Activated CD8-positive, alpha-beta T cell treated with anti-CD3 and anti-CD28 coated beads for 36 hours (primary cell): ENCODE measurements around the gene CDK13. TPM values are rescaled to one million over a fixed set of nuclear protein-coding genes. Genes with fewer than 3 reads are reported as not detected.
A peak's percentile ranks its signal among the peaks of the same experiment; 100 is the strongest.

Experiments
- ATAC-seq: fragments of 200-7000 bp; cut with Tn5 transposase; one replicate; pipeline ENCODE4 v1.10.0; 2021; ENCODE audit warnings: mild to moderate bottlenecking, moderate library complexity
- CTCF ChIA-PET: fragments of 350-600 bp; sonication (Branson Sonifier 250); formaldehyde crosslinking; loops from one replicate; lab custom pipeline; 2021; ENCODE audit warnings: antibody characterized with exemption; lab: Charles Lee
- POLR2A ChIA-PET: fragments of 350-600 bp; sonication (Branson Sonifier 250); formaldehyde crosslinking; loops from one replicate; lab custom pipeline; 2021; ENCODE audit warnings: antibody characterized with exemption; lab: Charles Lee
- DNase-seq: peaks from one replicate; pipeline ENCODE4 v3.0.0-alpha.2; 2020
- H3K27ac Mint-ChIP-seq: one replicate; pipeline ENCODE4 v1.8.0; 2021; ENCODE audit warnings: mild to moderate bottlenecking, mixed read lengths
- H3K27me3 Mint-ChIP-seq: one replicate; pipeline ENCODE4 v1.8.0; 2021; ENCODE audit warnings: mixed read lengths
- H3K36me3 Mint-ChIP-seq: one replicate; pipeline ENCODE4 v1.8.0; 2021; ENCODE audit warnings: low read depth, mixed read lengths
- H3K4me1 Mint-ChIP-seq: one replicate; pipeline ENCODE4 v1.8.0; 2021; ENCODE audit warnings: low read depth, mixed read lengths
- H3K4me3 Mint-ChIP-seq: one replicate; pipeline ENCODE4 v1.8.0; 2021; ENCODE audit warnings: mild to moderate bottlenecking, moderate library complexity, mixed read lengths
- H3K9me3 Mint-ChIP-seq: one replicate; pipeline ENCODE4 v1.8.0; 2021; ENCODE audit warnings: mixed read lengths
- CTCF ChIP-seq: fragments of 200-600 bp; IDR thresholded peaks from one replicate; pipeline ENCODE4 v1.8.0; 2022; ENCODE audit warnings: antibody characterized with exemption, mild to moderate bottlenecking
- intact Hi-C: fragments of 100-400 bp; cut with micrococcal nuclease; formaldehyde crosslinking; loops from one replicate; pipeline ENCODE4 v1.10.0; 2022
- total RNA-seq, 2 experiments: library from RNA; stranded (reverse); gene quantifications; one replicate each; pipeline ENCODE4 v1.2.3, GENCODE V29; 2021

Gene CDK13
- total RNA-seq, 2 experiments from 2014 or later = 31.6 to 32.2 TPM

DNA sequence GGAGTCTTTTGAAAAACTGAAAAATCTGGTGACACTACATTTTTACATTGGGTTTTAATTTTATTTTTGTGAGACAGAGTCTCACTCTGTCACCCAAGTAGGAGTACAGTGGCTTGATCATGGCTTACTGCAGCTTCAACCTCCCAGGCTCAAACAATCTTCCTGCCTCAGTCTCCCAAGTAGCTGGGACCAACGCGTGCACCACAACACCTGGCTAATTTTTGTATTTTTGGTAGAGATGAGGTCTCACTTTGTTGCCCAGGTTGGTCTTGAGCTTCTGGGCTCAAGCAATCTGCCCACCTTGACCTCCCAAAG is 172.8 kb downstream of the CDK13 start:
- no peak for TF ChIP-seq CTCF
- Mint-ChIP-seq H3K9me3 (no peaks in the 10 kb centered on the region), H3K27ac (no peak overlapping the region), H3K4me3 (no peak overlapping the region), H3K27me3 (no peaks in the 10 kb centered on the region), H3K36me3 (peaks cover 15% of the 10 kb centered on the region), H3K4me1 (peaks cover 2% of the 10 kb centered on the region)
- no peak for ATAC-seq
- intact Hi-C loops = no loop called here
- no peak for DNase-seq
- ChIA-PET CTCF (interaction anchor here (1.7 kb wide), 1 partner anchor 11 kb away, joined by 5 read pairs; the partner anchor contains the start of genes MPLKIP and SUGCT), POLR2A (no interaction called here)

DNA sequence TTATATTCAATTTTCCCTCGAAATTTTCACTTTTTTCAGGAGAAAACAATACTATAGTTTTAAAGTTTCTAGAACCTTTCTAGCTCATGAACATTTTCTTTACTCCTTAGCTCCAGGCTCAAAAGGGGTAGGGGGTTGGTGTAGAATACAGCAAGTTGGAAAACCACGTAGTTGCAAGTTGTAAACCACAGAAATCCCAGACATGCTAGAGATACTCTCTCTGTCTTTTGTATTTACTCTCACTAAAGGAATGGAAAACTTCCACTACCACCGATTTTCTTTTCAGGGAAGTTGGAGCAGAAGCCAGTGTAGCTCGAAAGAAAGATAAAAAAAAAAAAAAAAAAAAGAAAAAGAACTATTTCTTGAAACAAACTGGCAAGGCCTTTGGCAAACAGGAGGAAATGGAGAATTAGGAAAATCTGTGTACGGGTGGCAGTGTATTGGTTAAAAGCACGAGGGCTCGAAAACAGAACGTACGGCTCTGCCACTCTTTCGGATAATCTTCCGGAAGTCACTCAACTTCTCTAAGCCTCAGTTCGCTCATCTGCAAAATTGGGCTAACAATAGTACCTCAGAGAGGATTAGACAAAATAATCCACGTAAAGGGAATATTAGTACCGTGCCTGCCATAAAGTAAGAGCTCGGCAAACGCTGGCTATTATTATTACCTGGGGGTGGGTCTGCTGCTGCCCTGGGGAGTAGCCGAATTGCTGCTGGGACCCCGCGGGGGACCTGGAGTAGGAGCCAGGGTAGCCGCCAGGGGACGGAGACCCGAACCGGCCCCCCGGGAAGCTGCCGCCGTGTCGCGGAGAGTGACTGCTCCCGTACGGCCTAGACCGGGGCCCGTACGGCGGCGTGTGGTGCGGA is 183.7 kb downstream of the CDK13 start:
- Mint-ChIP-seq H3K27me3 (peaks cover 2% of the 10 kb centered on the region), H3K27ac (peak overlapping the region; percentile 98), H3K9me3 (no peaks in the 10 kb centered on the region), H3K4me1 (peaks cover 26% of the 10 kb centered on the region), H3K4me3 (peak overlapping the region; percentile 93), H3K36me3 (peaks cover 14% of the 10 kb centered on the region)
- TF ChIP-seq CTCF = no peak
- DNase-seq (peak; percentile 16), ATAC-seq (peak; percentile 64)
- ChIA-PET CTCF (interaction anchor here (0.7 to 2.2 kb wide), 14 partner anchors 11 to 553 kb away, joined by 3 to 7 read pairs (median 3); no protein-coding TSS in a partner anchor), POLR2A (interaction anchor here (0.6 to 2.3 kb wide), 5 partner anchors 9 to 1748 kb away, joined by 3 to 9 read pairs (median 3); partner anchors contain the start of genes CDK13 and RALA)
- intact Hi-C loops = no loop called here

DNA sequence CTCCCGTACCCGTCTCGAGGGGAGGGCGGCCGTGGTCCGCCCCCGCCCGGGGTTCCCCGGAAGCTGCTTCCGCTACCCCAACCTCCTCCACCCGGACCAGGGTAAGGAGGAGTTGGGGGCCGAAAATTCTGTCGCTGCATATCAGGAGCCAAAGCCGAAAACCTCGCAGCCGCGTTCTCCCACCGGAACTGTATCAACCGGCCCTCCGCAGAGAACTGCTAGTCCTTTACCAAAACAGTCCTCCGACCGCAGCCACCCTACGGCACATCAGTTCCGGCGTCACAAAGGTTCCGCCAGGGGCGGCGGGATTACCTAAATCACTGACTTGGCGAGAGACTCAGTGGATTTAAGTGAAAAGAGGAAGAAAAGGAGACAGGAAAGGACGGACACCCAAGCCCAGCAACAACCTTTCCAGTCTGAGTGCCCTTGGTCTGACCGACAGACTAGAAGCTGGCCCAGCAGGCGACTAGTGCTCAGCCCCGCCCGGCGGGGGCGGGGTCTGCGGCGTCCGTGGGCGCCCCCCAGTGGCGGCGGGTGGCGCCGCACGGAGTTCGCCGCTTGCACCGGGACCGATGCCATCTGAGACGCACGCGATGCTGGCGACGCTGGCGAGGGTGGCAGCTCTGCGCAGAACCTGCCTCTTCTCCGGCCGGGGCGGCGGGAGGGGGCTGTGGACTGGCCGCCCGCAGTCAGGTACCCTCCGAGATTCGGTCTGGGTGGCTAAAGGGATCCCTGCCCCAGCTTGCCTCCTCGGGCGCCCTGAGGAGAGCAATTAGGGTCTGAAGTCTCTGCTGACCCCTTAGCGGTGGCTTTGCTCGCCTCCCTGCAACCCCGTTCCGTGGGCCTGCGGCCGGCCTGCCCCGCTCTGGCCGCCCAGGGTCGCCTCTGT is 184.6 kb downstream of the CDK13 start, which contains the start of the genes MPLKIP and SUGCT:
Gene MPLKIP (minus strand): TSS at position 195 of the 889 bp plus-strand sequence. CDS start 55 bp downstream, at position 140.
Gene SUGCT (plus strand): TSS at position 578 of the 889 bp plus-strand sequence.
- ATAC-seq = peak; percentile 91
- CTCF ChIA-PET = interaction anchor here (0.8 to 2.2 kb wide), 15 partner anchors 9 to 554 kb away, joined by 3 to 6 read pairs (median 3); partner anchors contain the start of gene RALA
- H3K27me3 Mint-ChIP-seq = peaks cover 2% of the 10 kb centered on the region
- H3K27ac Mint-ChIP-seq = peak within 1 kb of the TSS; percentile 98
- peak; percentile 97 for TF ChIP-seq CTCF
- H3K4me3 Mint-ChIP-seq = peak within 1 kb of the TSS; percentile 93
- no peaks in the 10 kb centered on the region for H3K9me3 Mint-ChIP-seq
- peaks cover 23% of the 10 kb centered on the region for H3K4me1 Mint-ChIP-seq
- DNase-seq = peak; percentile 90
- intact Hi-C loops = no loop called here
- POLR2A ChIA-PET = interaction anchor here (0.5 to 2.3 kb wide), 5 partner anchors 11 to 1747 kb away, joined by 3 to 9 read pairs (median 3); partner anchors contain the start of genes CDK13 and RALA
- peaks cover 12% of the 10 kb centered on the region for H3K36me3 Mint-ChIP-seq

DNA sequence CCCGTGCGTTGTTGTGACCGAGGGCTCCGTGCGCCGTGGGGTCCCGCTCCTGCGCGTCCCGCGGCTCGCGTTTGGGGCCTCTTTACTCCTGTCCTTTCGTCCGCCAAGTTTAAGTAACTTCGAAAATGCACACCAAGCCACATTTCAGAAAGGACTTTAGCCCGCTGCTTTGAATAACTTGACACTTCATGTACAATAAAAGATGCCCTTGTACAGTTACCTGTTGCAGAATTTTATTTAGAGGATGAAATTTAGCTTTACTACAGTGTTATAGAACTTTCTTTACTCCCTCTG is 185.2 kb downstream of the CDK13 start:
- Mint-ChIP-seq H3K4me1 (peaks cover 23% of the 10 kb centered on the region), H3K4me3 (peak overlapping the region; percentile 93), H3K36me3 (peaks cover 12% of the 10 kb centered on the region), H3K27ac (no peak overlapping the region), H3K27me3 (peaks cover 2% of the 10 kb centered on the region), H3K9me3 (no peaks in the 10 kb centered on the region)
- intact Hi-C loops = no loop called here
- no peak for ATAC-seq
- CTCF ChIA-PET = interaction anchor here (0.8 to 2.2 kb wide), 12 partner anchors 10 to 546 kb away, joined by 3 to 6 read pairs (median 3); partner anchors contain the start of gene RALA
- POLR2A ChIA-PET = interaction anchor here (0.5 to 1.2 kb wide), 3 partner anchors 12 to 512 kb away, joined by 3 read pairs; partner anchors contain the start of gene RALA
- peak; percentile 15 for DNase-seq
- no peak for TF ChIP-seq CTCF
